ENCODE results near the gene DNAJB1.

- TF ChIP-seq CREB1 (CRISPR knock-in tag; IDR thresholded peaks at IDR 0.05; ENCODE audit: low read depth) (no peak), EZH2 (IDR thresholded peaks at IDR 0.05; ENCODE audit: low read depth, unreplicated experiment) (no peak), CTCF (conservative IDR thresholded peaks at IDR 0.05; ENCODE audit: low read depth in 2 of 2) (no peak), EZH2phosphoT487 (IDR thresholded peaks at IDR 0.05; ENCODE audit: unreplicated experiment) (no peak), POLR2AphosphoS5 (IDR thresholded peaks at IDR 0.05; ENCODE audit: low read depth) (no peak), STAT1 (IDR thresholded peaks at IDR 0.05; ENCODE audit: unreplicated experiment) (no peak), NANOG (IDR thresholded peaks at IDR 0.05; ENCODE audit: borderline replicate concordance) (no peak), ZNF331 (CRISPR knock-in tag; IDR thresholded peaks at IDR 0.05; ENCODE audit: low read depth) (no peak), REST (IDR thresholded peaks at IDR 0.05; ENCODE audit: unreplicated experiment) (no peak), ZNF114 (CRISPR knock-in tag; IDR thresholded peaks at IDR 0.05) (no peak), ETS1 (IDR thresholded peaks at IDR 0.05) (no peak), JUNB (IDR thresholded peaks at IDR 0.05; ENCODE audit: unreplicated experiment) (no peak), ZNF462 (CRISPR knock-in tag; IDR thresholded peaks at IDR 0.05) (no peak)
Measured at GRCh38 chr19:14482172-14482941, 35.8 kb downstream of the DNAJB1 start.

Data from GM23338 (cell line).